Spleen (tissue), 11 donors: Measurements from ENCODE around the gene UBASH3A. TPM values are rescaled to one million over a fixed set of nuclear protein-coding genes. Genes with fewer than 3 reads are reported as not detected.

Source experiments
- DNase-seq: peaks from one replicate; pipeline ENCODE4 v3.0.0-alpha.2; 2020
- H3K27ac ChIP-seq, 8 donors: fragments of 200-600 bp; sonication (generic) in 7 of 8; 1 replicate in 4 of 8; 2 replicates in 4 of 8; pipeline versions ENCODE4 v1.5.0 to v1.8.0; 2016 to 2021; ENCODE audit warnings: inconsistent platforms in 4 of 8, mild to moderate bottlenecking in 4 of 8, moderate library complexity in 1 of 8
- H3K27me3 ChIP-seq, 7 donors: fragments of 200-600 bp; sonication (generic) in 6 of 7; replicated peaks in 1 of 7; 1 replicate in 4 of 7; 2 replicates in 3 of 7; pipeline versions ENCODE4 v1.5.0 to v1.8.0; 2016 to 2021; ENCODE audit warnings: inconsistent platforms in 3 of 7, mild to moderate bottlenecking in 1 of 7
- H3K36me3 ChIP-seq, 6 donors: fragments of 200-600 bp; sonication (generic) in 5 of 6; 1 replicate in 4 of 6; 2 replicates in 2 of 6; pipeline versions ENCODE4 v1.5.0 to v1.8.0; 2016 to 2021; ENCODE audit warnings: inconsistent platforms in 2 of 6
- H3K4me1 ChIP-seq, 6 donors: fragments of 200-600 bp; sonication (generic) in 5 of 6; 1 replicate in 3 of 6; 2 replicates in 3 of 6; pipeline versions ENCODE4 v1.5.0 to v1.8.0; 2016 to 2021; ENCODE audit warnings: inconsistent platforms in 3 of 6
- H3K4me3 ChIP-seq, 8 donors: fragments of 200-600 bp; sonication (generic) in 7 of 8; 1 replicate in 4 of 8; 2 replicates in 4 of 8; pipeline versions ENCODE4 v1.5.0 to v1.8.0; 2016 to 2021; ENCODE audit warnings: inconsistent platforms in 4 of 8, mild to moderate bottlenecking in 4 of 8, moderate library complexity in 2 of 8
- H3K9me3 ChIP-seq, 8 donors: fragments of 200-600 bp; sonication (generic) in 7 of 8; 1 replicate in 4 of 8; 2 replicates in 4 of 8; pipeline versions ENCODE4 v1.5.0 to v1.8.0; 2016 to 2021; ENCODE audit warnings: inconsistent platforms in 4 of 8
- CTCF ChIP-seq, 11 experiments: fragments of 200-600 bp in 7 of 11; fragments of 450-650 bp in 4 of 11; sonication (generic) in 4 of 11; IDR thresholded peaks in 8 of 11; conservative IDR thresholded peaks in 3 of 11; 1 replicate in 7 of 11; 2 replicates in 4 of 11; pipeline versions ENCODE4 v1.4.0 to v1.8.0; 2016 to 2021; ENCODE audit warnings: antibody characterized with exemption in 11 of 11, inconsistent platforms in 4 of 11, mild to moderate bottlenecking in 1 of 11
- POLR2A ChIP-seq, 3 donors: fragments of 450-650 bp; IDR thresholded peaks; one replicate each; pipeline ENCODE4 v1.5.1; 2017; ENCODE audit warnings: antibody characterized with exemption in 3 of 3, mild to moderate bottlenecking in 1 of 3
- POLR2AphosphoS5 ChIP-seq, 3 donors: sonication (generic); formaldehyde crosslinking; IDR thresholded peaks; one replicate each; pipeline ENCODE4 v1.5.1; 2017; ENCODE audit warnings: antibody characterized with exemption in 3 of 3
- WGBS, 5 donors: extraction: QIAGEN DNeasy Blood & Tissue Kit in 3 of 5; methylation state at CpG; one replicate each; pipeline versions ENCODE4 v1.1.5 to v1.1.7; 2013 to 2018; 5-methylcytosine and 5-hydroxymethylcytosine counted together
- intact Hi-C: fragments of 100-400 bp; cut with DNase I; formaldehyde crosslinking; loops from one replicate; pipeline ENCODE4 v1.15.0; 2023; ENCODE audit warnings: low total_unique reads
- polyA plus RNA-seq, 3 donors: library from polyadenylated mRNA; stranded (reverse); fragments of 200-250 nt; gene quantifications; one replicate each; pipeline ENCODE4 v1.2.1, GENCODE V29; 2013
- total RNA-seq, 7 donors: library from RNA; depleted of rRNA in 3 of 7; stranded (reverse); fragments of >200 nt in 3 of 7; fragmentation: NEBNext Ultra II Directional in 4 of 7; extraction: Animal tissue kit (Norgen Biotek cat#: 25700) in 4 of 7; gene quantifications; one replicate each; pipeline versions ENCODE4 v1.1.0 to v1.2.1, GENCODE V29; 2016 to 2021
- donor health status: healthy with polysubstance abuse.
- donor health status: DM: no; HTN: no; CAD: no; lungs with moderate emphysema.
- donor health status: DM: no; HTN: no; CAD: no.
- donor health status: Bipolar disorder and iron deficiency.
- donor health status: healthy.
- donor health status: DM: no; HTN: no; CAD: no.
- donor health status: DM: yes; HTN: yes; CAD: no.

The UBASH3A gene
- total and polyA plus RNA-seq, 10 donors = 2.6 to 16.3 (median 10.2) TPM

GRCh38 chr21:42379426-42380215 lies 24.1 kb upstream of the UBASH3A start:
- DNase-seq = peak; percentile 69
- intact Hi-C loops = loop anchor here (10.0 kb wide), 1 partner anchor 65 kb away; no protein-coding TSS in a partner anchor
- Histone ChIP-seq H3K4me3 (no peak overlapping the region), H3K27me3 (peaks cover 0 to 22% (median 0%) of the 10 kb centered on the region in 7 donors), H3K9me3 (peaks cover 3 to 19% (median 16%) of the 10 kb centered on the region in 8 donors), H3K4me1 (peaks cover 0 to 17% (median 0%) of the 10 kb centered on the region in 6 donors), H3K27ac (no peak overlapping the region), H3K36me3 (no peaks in the 10 kb centered on the region)
- WGBS, 5 donors = 71 to 79% (median 72%) methylated on average over 16 to 17 of the region's 17 CpGs
- TF ChIP-seq CTCF (IDR thresholded peaks at IDR 0.05 in 8 of 11, conservative IDR thresholded peaks at IDR 0.05 in 3 of 11) = no peak
- TF ChIP-seq POLR2AphosphoS5 (IDR thresholded peaks at IDR 0.05) = no peak
- TF ChIP-seq POLR2A (IDR thresholded peaks at IDR 0.05) = no peak

DNA sequence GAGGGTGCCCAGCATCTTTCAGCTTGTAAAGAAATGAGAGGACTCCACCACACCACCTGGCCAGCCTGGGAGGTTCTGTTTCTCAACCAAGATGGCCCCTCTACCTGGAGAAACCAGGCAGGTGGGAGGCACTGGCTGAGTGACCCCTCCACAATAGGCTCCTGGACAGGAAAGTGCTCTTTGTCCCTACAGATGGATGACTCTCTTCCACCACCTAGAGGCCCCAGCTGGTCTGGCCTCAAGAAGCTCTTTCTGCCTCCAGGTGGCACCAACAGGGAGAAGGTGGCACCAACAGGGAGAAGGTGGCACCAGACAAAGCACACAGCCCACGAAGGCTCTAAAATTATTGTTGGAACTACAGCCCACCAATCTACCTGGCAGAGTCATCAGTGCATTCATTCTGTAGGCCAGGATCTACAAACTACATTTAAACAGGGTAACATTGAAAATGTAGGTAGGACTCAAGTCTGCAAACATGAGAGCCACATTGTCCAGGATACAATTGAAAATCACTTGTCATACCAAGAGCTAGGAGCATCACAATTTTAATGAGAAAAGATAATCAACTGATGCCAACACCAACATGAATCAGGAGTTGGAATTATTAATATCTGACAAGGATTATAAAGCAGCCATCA lies 22.2 kb upstream of the UBASH3A start:
- no peaks in the 10 kb centered on the region for H3K36me3 ChIP-seq
- peak; percentile 69 for DNase-seq
- H3K27ac ChIP-seq = no peak overlapping the region
- H3K9me3 ChIP-seq = peaks cover 3 to 22% (median 16%) of the 10 kb centered on the region in 8 donors
- intact Hi-C loops = loop anchor here (10.0 kb wide), 1 partner anchor 63 kb away; no protein-coding TSS in a partner anchor
- peaks cover 0 to 4% (median 0%) of the 10 kb centered on the region in 7 donors for H3K27me3 ChIP-seq
- H3K4me3 ChIP-seq = no peak overlapping the region
- 40 to 62% (median 56%) methylated on average over 1 of the region's 1 CpG for WGBS, 5 donors
- H3K4me1 ChIP-seq = peaks cover 0 to 32% (median 0%) of the 10 kb centered on the region in 6 donors
- TF ChIP-seq POLR2AphosphoS5 (IDR thresholded peaks at IDR 0.05) = no peak
- peak in 8 of 11 experiments; percentile 28 to 74 (median 59) for TF ChIP-seq CTCF (IDR thresholded peaks at IDR 0.05 in 8 of 11, conservative IDR thresholded peaks at IDR 0.05 in 3 of 11)

- Histone ChIP-seq H3K27ac (no peak overlapping the region), H3K4me3 (no peak overlapping the region), H3K9me3 (peaks cover 3 to 22% (median 16%) of the 10 kb centered on the region in 8 donors), H3K4me1 (peaks cover 0 to 43% (median 0%) of the 10 kb centered on the region in 6 donors), H3K36me3 (no peaks in the 10 kb centered on the region), H3K27me3 (no peaks in the 10 kb centered on the region)
- no peak for DNase-seq
- intact Hi-C loops = loop anchor here (10.0 kb wide), 1 partner anchor 62 kb away; no protein-coding TSS in a partner anchor
- WGBS, 5 donors = 90 to 95% (median 92%) methylated on average over 4 to 6 of the region's 6 CpGs
- no peak for TF ChIP-seq POLR2AphosphoS5 (IDR thresholded peaks at IDR 0.05)
- no peak for TF ChIP-seq POLR2A (IDR thresholded peaks at IDR 0.05)
These were observed 20.8 kb upstream of the UBASH3A start for GRCh38 chr21:42382915-42383314.

- DNase-seq = peak; percentile 44
- Histone ChIP-seq H3K36me3 (no peaks in the 10 kb centered on the region), H3K4me1 (peaks cover 0 to 46% (median 0%) of the 10 kb centered on the region in 6 donors), H3K27me3 (no peaks in the 10 kb centered on the region), H3K4me3 (no peak overlapping the region), H3K27ac (no peak overlapping the region), H3K9me3 (peaks cover 3 to 22% (median 16%) of the 10 kb centered on the region in 8 donors)
- 79 to 92% (median 86%) methylated on average over 6 of the region's 6 CpGs for WGBS, 5 donors
- no peak for TF ChIP-seq POLR2AphosphoS5 (IDR thresholded peaks at IDR 0.05)
- TF ChIP-seq POLR2A (IDR thresholded peaks at IDR 0.05) = no peak
- no peak for TF ChIP-seq CTCF (IDR thresholded peaks at IDR 0.05 in 8 of 11, conservative IDR thresholded peaks at IDR 0.05 in 3 of 11)
- intact Hi-C loops = loop anchor here (10.0 kb wide), 1 partner anchor 61 kb away; no protein-coding TSS in a partner anchor
These were observed 20.4 kb upstream of the UBASH3A start for GRCh38 chr21:42383331-42383730.
